NT2/D1 (cell line): ENCODE data around the gene HTR7.

Experiments used
- DNase-seq: peaks from one replicate; pipeline ENCODE4 v3.0.0-alpha.2; 2011; ENCODE audit warnings: low read depth, low spot score
- H3K27me3 ChIP-seq: 2 replicates; pipeline ENCODE4 v1.6.0; 2011; ENCODE audit warnings: mild to moderate bottlenecking; ENCODE audit not compliant: insufficient read length, insufficient read depth
- H3K36me3 ChIP-seq: 2 replicates; pipeline ENCODE4 v1.6.1; 2011; ENCODE audit warnings: mild to moderate bottlenecking, low read length, mixed read lengths; ENCODE audit not compliant: insufficient read depth, insufficient read length
- H3K4me1 ChIP-seq: 2 replicates; pipeline ENCODE4 v1.5.1; 2011; ENCODE audit not compliant: insufficient read depth, insufficient read length
- H3K4me3 ChIP-seq: 2 replicates; pipeline ENCODE4 v1.5.1; 2011; ENCODE audit warnings: low read depth; ENCODE audit not compliant: insufficient read length
- H3K9ac ChIP-seq: 2 replicates; pipeline ENCODE4 v1.6.0; 2011; ENCODE audit warnings: low read depth; ENCODE audit not compliant: insufficient read length
- H3K9me3 ChIP-seq: 2 replicates; pipeline ENCODE4 v1.5.1; 2011; ENCODE audit warnings: mild to moderate bottlenecking, low read length; ENCODE audit not compliant: insufficient read depth
- SUZ12 ChIP-seq: IDR thresholded peaks from 2 replicates; pipeline ENCODE4 v1.6.1; 2011; ENCODE audit not compliant: insufficient read length, insufficient read depth; ENCODE audit errors: extremely low read depth
- YY1 ChIP-seq: IDR thresholded peaks from 2 replicates; pipeline ENCODE4 v1.6.1; 2011; ENCODE audit not compliant: insufficient read length, insufficient read depth
- ZNF274 ChIP-seq: IDR thresholded peaks from 2 replicates; pipeline ENCODE4 v1.6.1; 2011; ENCODE audit warnings: mild to moderate bottlenecking, low read depth, low read length

Gene HTR7

DNA sequence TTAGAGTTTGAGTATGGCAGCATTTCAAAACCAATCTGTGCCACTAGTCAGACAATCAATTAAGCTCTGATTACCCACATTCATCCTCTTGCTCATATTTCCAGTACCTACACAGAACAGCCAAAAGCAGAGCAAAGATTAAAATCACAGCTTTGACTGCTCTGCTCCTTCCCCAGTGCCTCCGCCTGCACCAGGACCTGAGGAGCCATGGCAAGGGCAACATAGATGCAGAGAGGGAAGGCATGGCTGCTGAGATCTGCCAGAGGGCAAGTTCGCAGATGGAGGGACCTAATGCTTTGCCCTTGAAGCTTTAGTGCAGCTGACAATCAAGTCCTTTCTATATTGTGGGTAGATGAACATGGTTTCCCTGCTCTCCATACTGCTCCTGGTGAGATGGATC is 148.1 kb downstream of the HTR7 start:
- Histone ChIP-seq H3K36me3 (no peaks in the 10 kb centered on the region), H3K4me1 (no peaks in the 10 kb centered on the region), H3K27me3 (no peaks in the 10 kb centered on the region), H3K9me3 (no peaks in the 10 kb centered on the region), H3K4me3 (no peak overlapping the region), H3K9ac (no peak overlapping the region)
- no peak for DNase-seq
- no peak for TF ChIP-seq SUZ12
- TF ChIP-seq ZNF274: no peak
- no peak for TF ChIP-seq YY1

DNA sequence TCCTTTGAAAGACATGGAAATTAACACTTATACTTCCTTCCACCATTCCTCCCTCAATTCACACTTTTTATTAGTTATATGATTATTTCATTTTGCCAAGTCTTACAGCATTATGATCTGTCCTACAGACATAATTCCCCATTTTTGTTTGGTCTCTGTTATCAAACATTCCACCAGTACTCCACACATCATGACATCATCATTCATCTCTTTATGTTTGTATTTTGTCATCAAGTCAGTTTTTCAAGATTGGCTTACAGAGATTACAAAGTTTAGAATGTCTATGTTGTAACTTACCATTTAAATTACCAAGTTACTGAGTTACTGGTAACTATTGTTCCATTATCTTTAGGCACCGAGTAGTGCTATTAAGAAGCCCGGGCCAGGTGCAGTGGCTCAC is 150.2 kb downstream of the HTR7 start:
- Histone ChIP-seq H3K36me3 (no peaks in the 10 kb centered on the region), H3K4me1 (no peaks in the 10 kb centered on the region), H3K9ac (no peak overlapping the region), H3K27me3 (no peaks in the 10 kb centered on the region), H3K9me3 (no peaks in the 10 kb centered on the region), H3K4me3 (no peak overlapping the region)
- TF ChIP-seq SUZ12 (no peak), ZNF274 (no peak), YY1 (no peak)
- DNase-seq: no peak

DNA sequence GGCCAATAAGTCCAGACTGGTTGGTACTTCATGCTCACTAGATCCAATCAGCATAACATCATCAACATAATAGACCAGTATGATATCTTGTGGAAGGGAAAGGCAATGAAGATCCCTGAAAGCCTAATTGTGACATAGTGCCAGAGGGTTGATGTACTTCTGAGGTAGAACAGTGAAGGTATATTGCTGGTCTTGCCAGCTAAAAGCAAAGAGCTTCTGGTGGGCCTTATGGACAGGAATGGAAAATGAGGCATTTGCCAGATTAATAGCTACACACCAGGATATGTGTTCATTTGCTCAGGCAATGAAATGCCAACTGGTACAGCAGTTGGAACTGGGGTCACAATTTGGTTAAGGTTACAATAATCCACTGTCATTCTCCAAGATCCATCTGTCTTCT is 156.4 kb downstream of the HTR7 start:
- TF ChIP-seq SUZ12 (no peak), ZNF274 (no peak), YY1 (no peak)
- DNase-seq: no peak
- Histone ChIP-seq H3K4me3 (no peak overlapping the region), H3K9me3 (no peaks in the 10 kb centered on the region), H3K9ac (no peak overlapping the region), H3K27me3 (no peaks in the 10 kb centered on the region), H3K36me3 (no peaks in the 10 kb centered on the region), H3K4me1 (no peaks in the 10 kb centered on the region)

DNA sequence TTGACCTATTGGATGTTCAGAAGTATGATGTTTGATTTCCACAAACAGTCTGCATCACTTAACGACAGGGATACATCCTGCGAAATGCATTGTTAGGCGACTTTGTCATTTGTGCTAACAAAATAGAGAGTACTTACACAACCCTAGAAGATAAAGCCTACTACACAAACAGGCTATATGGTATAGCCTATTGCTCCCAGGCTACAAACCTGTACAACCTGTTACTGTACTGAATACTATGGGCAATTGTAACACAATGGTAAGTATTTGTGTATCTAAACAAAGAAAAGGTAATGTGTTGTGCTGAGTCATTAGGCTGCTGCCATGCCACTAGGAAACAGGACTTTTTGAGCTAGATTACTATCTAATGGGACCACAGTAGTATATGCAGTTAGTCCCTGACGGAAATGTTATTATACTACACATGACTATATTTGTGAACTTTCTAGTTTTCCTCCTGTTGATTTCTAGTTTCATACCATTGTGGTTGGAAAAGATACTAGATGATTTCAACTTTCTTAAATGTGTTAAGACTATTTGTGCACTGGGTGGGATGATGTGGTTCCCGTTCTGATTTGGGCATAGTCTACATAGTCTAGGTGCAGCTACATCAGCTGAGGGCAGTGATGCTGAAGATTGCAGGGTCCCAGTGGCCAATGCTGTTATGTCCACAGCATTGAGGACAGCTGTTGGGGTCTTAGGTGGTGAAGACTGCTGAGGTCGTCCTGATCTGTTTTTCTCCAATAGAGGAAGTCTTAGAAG is 161.7 kb downstream of the HTR7 start:
- Histone ChIP-seq H3K9me3 (no peaks in the 10 kb centered on the region), H3K4me3 (no peak overlapping the region), H3K36me3 (no peaks in the 10 kb centered on the region), H3K9ac (no peak overlapping the region), H3K27me3 (no peaks in the 10 kb centered on the region), H3K4me1 (no peaks in the 10 kb centered on the region)
- TF ChIP-seq YY1: no peak
- TF ChIP-seq SUZ12: no peak
- TF ChIP-seq ZNF274: no peak
- no peak for DNase-seq
